ENCODE results near the gene EML2. TPM values are rescaled to one million over a fixed set of nuclear protein-coding genes. Genes with fewer than 3 reads are reported as not detected.

Gene EML2
- total RNA-seq, 1 experiment from 2014 or later, result 93.7 TPM

- CTCF ChIA-PET, result interaction anchor here (0.5 to 1.3 kb wide), 11 partner anchors 16 to 1628 kb away, joined by 3 to 8 read pairs (median 3); partner anchors contain the start of gene QPCTL
- peak overlapping the region; percentile 73 for H3K4me3 Mint-ChIP-seq (ENCODE audit: low read depth, unreplicated experiment)
- BruUV-seq (replicated peaks), result no TSS peak
- peak overlapping the region; percentile 70 for H3K27ac Mint-ChIP-seq (ENCODE audit: unreplicated experiment)
- H3K4me1 Mint-ChIP-seq (ENCODE audit: low read depth, unreplicated experiment), result peaks cover 34% of the 10 kb centered on the region
- peaks cover 39% of the 10 kb centered on the region for H3K36me3 Mint-ChIP-seq (ENCODE audit: insufficient read depth, unreplicated experiment)
- intact Hi-C loops (cut with micrococcal nuclease; ENCODE audit: unreplicated experiment), result no loop called here
- peaks cover 15% of the 10 kb centered on the region for H3K27me3 Mint-ChIP-seq (ENCODE audit: unreplicated experiment)
- DNase-seq, result no peak
- no peak for TF ChIP-seq CTCF (IDR thresholded peaks at IDR 0.05; ENCODE audit: unreplicated experiment)
- H3K9me3 Mint-ChIP-seq (ENCODE audit: low read depth, unreplicated experiment), result peaks cover under 1% of the 10 kb centered on the region
These were observed 7.1 kb upstream of the EML2 start for GRCh38 chr19:45646345-45646698.

- H3K4me3 Mint-ChIP-seq (ENCODE audit: low read depth, unreplicated experiment), result peak overlapping the region; percentile 73
These were observed 6.6 kb upstream of the EML2 start for GRCh38 chr19:45645631-45646344.

GRCh38 chr19:45645068-45645630, 6.0 kb upstream of the EML2 start:
- BruUV-seq (replicated peaks), result no TSS peak
- intact Hi-C loops (cut with micrococcal nuclease; ENCODE audit: unreplicated experiment), result no loop called here

More at GRCh38 chr19:45645631-45646344, 6.6 kb upstream of the EML2 start:
- DNase-seq, result peak; percentile 87
- peaks cover 15% of the 10 kb centered on the region for H3K27me3 Mint-ChIP-seq (ENCODE audit: unreplicated experiment)
- BruUV-seq (replicated peaks), result no TSS peak
- peaks cover 6% of the 10 kb centered on the region for H3K9me3 Mint-ChIP-seq (ENCODE audit: low read depth, unreplicated experiment)
- CTCF ChIA-PET, result interaction anchor here (0.5 to 1.3 kb wide), 13 partner anchors 15 to 1628 kb away, joined by 3 to 9 read pairs (median 4); partner anchors contain the start of gene QPCTL
- H3K4me1 Mint-ChIP-seq (ENCODE audit: low read depth, unreplicated experiment), result peaks cover 39% of the 10 kb centered on the region
- intact Hi-C loops (cut with micrococcal nuclease; ENCODE audit: unreplicated experiment), result no loop called here
- peak overlapping the region; percentile 70 for H3K27ac Mint-ChIP-seq (ENCODE audit: unreplicated experiment)
- no peak for TF ChIP-seq CTCF (IDR thresholded peaks at IDR 0.05; ENCODE audit: unreplicated experiment)
- peaks cover 44% of the 10 kb centered on the region for H3K36me3 Mint-ChIP-seq (ENCODE audit: insufficient read depth, unreplicated experiment)

More at GRCh38 chr19:45645068-45645630, 6.0 kb upstream of the EML2 start:
- Mint-ChIP-seq H3K9me3 (ENCODE audit: low read depth, unreplicated experiment) (peaks cover 7% of the 10 kb centered on the region), H3K27me3 (ENCODE audit: unreplicated experiment) (peaks cover 15% of the 10 kb centered on the region), H3K4me3 (ENCODE audit: low read depth, unreplicated experiment) (peak overlapping the region; percentile 73), H3K36me3 (ENCODE audit: insufficient read depth, unreplicated experiment) (peaks cover 48% of the 10 kb centered on the region), H3K27ac (ENCODE audit: unreplicated experiment) (peak overlapping the region; percentile 70), H3K4me1 (ENCODE audit: low read depth, unreplicated experiment) (peaks cover 45% of the 10 kb centered on the region)
- no peak for DNase-seq
- CTCF ChIA-PET, result interaction anchor here (0.6 to 1.3 kb wide), 10 partner anchors 14 to 1352 kb away, joined by 3 to 9 read pairs (median 4); partner anchors contain the start of gene QPCTL
- TF ChIP-seq CTCF (IDR thresholded peaks at IDR 0.05; ENCODE audit: unreplicated experiment), result no peak

Measured in Calu3 (cell line).